D341Med (cell line): ENCODE data around the gene DDX41.

Experiments
- DNase-seq: peaks from one replicate; pipeline ENCODE4 v3.0.0; 2012; ENCODE audit warnings: low spot score

The DDX41 gene

GRCh38 chr5:177468685-177469628 lies 47.8 kb downstream of the DDX41 start:
- DNase-seq: no peak

- DNase-seq: no peak
Observed at GRCh38 chr5:177468329-177468684, 48.5 kb downstream of the DDX41 start.

- no peak for DNase-seq
Observed at GRCh38 chr5:177467436-177467835, 49.3 kb downstream of the DDX41 start.

- DNase-seq: no peak
Observed at GRCh38 chr5:177466861-177467260, 49.9 kb downstream of the DDX41 start.

DNA sequence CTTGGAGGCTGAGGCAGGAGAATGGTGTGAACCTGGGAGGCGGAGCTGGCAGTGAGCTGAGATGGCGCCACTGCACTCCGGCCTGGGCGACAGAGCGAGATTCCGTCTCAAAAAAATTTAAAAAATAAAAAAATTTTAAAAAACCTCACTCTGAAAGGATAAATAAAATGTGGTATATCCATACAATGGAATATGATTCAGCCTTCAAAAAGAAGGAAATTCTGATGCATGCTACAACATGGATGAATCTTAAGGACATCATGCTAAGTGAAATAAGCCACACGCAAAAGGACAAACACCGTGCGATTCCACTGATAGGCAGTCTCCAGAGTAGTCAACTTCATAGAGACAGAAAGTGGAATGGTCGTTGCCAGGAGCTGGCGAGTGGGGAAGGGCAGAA lies 51.7 kb downstream of the DDX41 start:
- no peak for DNase-seq

- DNase-seq: no peak
Observed at GRCh38 chr5:177462021-177462670, 54.6 kb downstream of the DDX41 start.
